ENCODE data around the gene ATP4B. TPM values are rescaled to one million over a fixed set of nuclear protein-coding genes. Genes with fewer than 3 reads are reported as not detected.

The ATP4B gene
- total RNA-seq, 1 experiment from 2014 or later = not detected

GRCh38 chr13:113666951-113667701 lies 9.1 kb upstream of the ATP4B start, which contains the start of gene GRK1:
Gene GRK1, plus strand, starts transcription at chr13:113667219. Its CDS starts 168 bp downstream, at chr13:113667387.
- CTCF ChIA-PET = interaction anchor here (1.5 to 2.7 kb wide), 2 partner anchors 57 to 135 kb away, joined by 3 to 15 read pairs; no protein-coding TSS in a partner anchor
- H3K36me3 Mint-ChIP-seq = no peaks in the 10 kb centered on the region
- DNase-seq (ENCODE audit: low spot score) (peak; percentile 19), ATAC-seq (peak; percentile 18; the same call in 1 of the 2 replicates)
- no peak for TF ChIP-seq PRRX2 (CRISPR knock-in tag; IDR thresholded peaks at IDR 0.05)
- TF ChIP-seq PRDM15 (CRISPR knock-in tag; IDR thresholded peaks at IDR 0.05) = peak; percentile 74
- no peak within 1 kb of the TSS; the same call in 1 of the 2 replicates for H3K27ac Mint-ChIP-seq
- POLR2A ChIA-PET = interaction anchor here (0.5 kb wide), 1 partner anchor 358 kb away, joined by 3 read pairs; no protein-coding TSS in a partner anchor
- no peaks in the 10 kb centered on the region for H3K4me1 Mint-ChIP-seq
- no peak within 1 kb of the TSS for H3K4me3 Mint-ChIP-seq
- H3K9me3 Mint-ChIP-seq = peaks cover 5% of the 10 kb centered on the region
- H3K27me3 Mint-ChIP-seq (ENCODE audit: low read depth) = no peaks in the 10 kb centered on the region

GRCh38 chr13:113666329-113666670 lies 8.3 kb upstream of the ATP4B start:
- Mint-ChIP-seq H3K27ac (no peak overlapping the region), H3K36me3 (no peaks in the 10 kb centered on the region), H3K4me3 (no peak overlapping the region), H3K9me3 (peaks cover 12% of the 10 kb centered on the region), H3K27me3 (ENCODE audit: low read depth) (no peaks in the 10 kb centered on the region), H3K4me1 (no peaks in the 10 kb centered on the region)
- no peak for ATAC-seq
- POLR2A ChIA-PET = no interaction called here
- DNase-seq (ENCODE audit: low spot score) = no peak
- CTCF ChIA-PET = interaction anchor here (1.5 to 2.7 kb wide), 3 partner anchors 58 to 136 kb away, joined by 3 to 15 read pairs (median 5); no protein-coding TSS in a partner anchor
- TF ChIP-seq ZNF425 (CRISPR knock-in tag; conservative IDR thresholded peaks at IDR 0.05) (no peak), ETV6 (CRISPR knock-in tag; IDR thresholded peaks at IDR 0.05) (no peak), CBFB (CRISPR knock-in tag; IDR thresholded peaks at IDR 0.05; ENCODE audit: low read depth) (no peak), ZNF281 (CRISPR knock-in tag; IDR thresholded peaks at IDR 0.05) (no peak), GTF2I (CRISPR knock-in tag; conservative IDR thresholded peaks at IDR 0.05) (no peak), PRRX2 (CRISPR knock-in tag; IDR thresholded peaks at IDR 0.05) (no peak), CDX4 (CRISPR knock-in tag; IDR thresholded peaks at IDR 0.05; ENCODE audit: borderline replicate concordance) (no peak), ZSCAN18 (CRISPR knock-in tag; IDR thresholded peaks at IDR 0.05) (no peak), TEAD4 (CRISPR knock-in tag; IDR thresholded peaks at IDR 0.05) (no peak)

All from WTC11 (cell line).